Heart left ventricle (tissue), 16 donors: ENCODE results near the gene L2HGDH. TPM values are rescaled to one million over a fixed set of nuclear protein-coding genes. Genes with fewer than 3 reads are reported as not detected.

Experiments used
- ATAC-seq, 4 donors: fragments of 200-7000 bp; cut with Tn5 transposase; one replicate each; pipeline ENCODE4 v1.9.1; 2020 to 2022; ENCODE audit warnings: moderate library complexity in 4 of 4, mild to moderate bottlenecking in 3 of 4, moderate number of reproducible peaks in 1 of 4
- DNase-seq, 5 donors: peaks; one replicate each; pipeline ENCODE4 v3.0.0-alpha.2; 2020
- H3K27ac ChIP-seq, 12 donors: fragments of 200-600 bp; sonication (generic) in 4 of 12; one replicate each; pipeline versions ENCODE4 v1.5.0 to v1.8.0; 2016 to 2022; ENCODE audit warnings: mild to moderate bottlenecking in 2 of 12
- H3K27me3 ChIP-seq, 9 donors: fragments of 200-600 bp; sonication (generic) in 2 of 9; one replicate each; pipeline versions ENCODE4 v1.5.1 to v1.8.0; 2016 to 2022; ENCODE audit warnings: mild to moderate bottlenecking in 3 of 9
- H3K36me3 ChIP-seq, 9 donors: fragments of 200-600 bp; sonication (generic) in 2 of 9; one replicate each; pipeline versions ENCODE4 v1.5.0 to v1.8.0; 2018 to 2022; ENCODE audit warnings: mild to moderate bottlenecking in 2 of 9
- H3K4me1 ChIP-seq, 12 donors: fragments of 200-600 bp; sonication (generic) in 4 of 12; one replicate each; pipeline versions ENCODE4 v1.5.0 to v1.8.0; 2016 to 2022; ENCODE audit warnings: mild to moderate bottlenecking in 3 of 12
- H3K4me3 ChIP-seq, 12 donors: fragments of 200-600 bp; sonication (generic) in 4 of 12; one replicate each; pipeline versions ENCODE4 v1.5.0 to v1.8.0; 2017 to 2022; ENCODE audit warnings: mild to moderate bottlenecking in 9 of 12, moderate library complexity in 4 of 12
- H3K9me3 ChIP-seq, 12 donors: fragments of 200-600 bp; sonication (generic) in 4 of 12; one replicate each; pipeline versions ENCODE4 v1.5.0 to v1.8.0; 2016 to 2022; ENCODE audit warnings: mild to moderate bottlenecking in 1 of 12
- POLR2A ChIP-seq, 2 donors: fragments of 450-650 bp; IDR thresholded peaks; one replicate each; pipeline ENCODE4 v1.6.1; 2017; ENCODE audit warnings: antibody characterized with exemption in 2 of 2, mild to moderate bottlenecking in 2 of 2, moderate library complexity in 2 of 2
- WGBS, 4 donors: extraction: QIAGEN DNeasy Blood & Tissue Kit in 2 of 4; methylation state at CpG; one replicate each; pipeline versions ENCODE4 v1.1.5 to v1.1.7; 2013 to 2018; 5-methylcytosine and 5-hydroxymethylcytosine counted together
- intact Hi-C, 10 donors: fragments of 100-400 bp; cut with DNase I; formaldehyde crosslinking; loops; one replicate each; pipeline versions ENCODE4 v1.11.1 to v1.14.2; 2022
- polyA plus RNA-seq, 2 donors: library from polyadenylated mRNA; stranded (reverse); fragments of 200-250 nt; gene quantifications; one replicate each; pipeline ENCODE4 v1.2.3, GENCODE V29; 2013
- total RNA-seq, 9 donors: library from RNA; depleted of rRNA in 2 of 9; stranded (reverse); fragments of >200 nt in 2 of 9; fragmentation: NEBNext Ultra II Directional in 3 of 9; extraction: Animal tissue kit (Norgen Biotek cat#: 25700) in 3 of 9; gene quantifications; one replicate each; pipeline versions ENCODE4 v1.1.0 to v1.2.4, GENCODE V29; 2016 to 2023
- TF ChIP-seq, protein P1 (sequence below), 12 donors: fragments of 200-600 bp; sonication (generic) in 4 of 12; IDR thresholded peaks; one replicate each; pipeline versions ENCODE4 v1.5.0 to v1.8.0; 2018 to 2022; ENCODE audit warnings: antibody characterized with exemption in 12 of 12, mild to moderate bottlenecking in 5 of 12
- donor health status: ischemic (EF 13 %, LVEDD 7.1; RV severe dilation, severe dysfunction).
- donor health status: healthy with polysubstance abuse.
- donor health status: DM: no; HTN: yes; CAD: no.
- donor health status: DM: no; HTN: no; CAD: no.
- donor health status: ischemic (EF 25% LVEDD 6.9; RV normal size, moderate dysfunction).
- donor health status: ischemic (EF 25% LVEDD 5.7; RV mildly dilated, moderate dysfunction).
- donor health status: healthy.
- donor health status: DM: yes; HTN: yes; CAD: no.
- donor health status: ischemic (EF 35%, LVEDD 5.7; RV mildly dilated, moderate dysfunction).
- donor health status: nonischemic (EF 11% LVEDD 7.7; RV severe dilation, severe dysfunction).
- donor health status: DM: yes; HTN: yes; CAD: no.
- donor health status: PGD.
- donor health status: ischemic (EF 29% LVEDD 5.4; RV normal size, mild dysfunction).
- donor health status: nonischemic (EF 23%, LVEDD 6.1; RV moderate dilation, normal function).

L2HGDH gene
- total and polyA plus RNA-seq, 11 donors, result 2.5 to 12.2 (median 9.1) TPM

GRCh38 chr14:50263321-50263720 lies 48.7 kb downstream of the L2HGDH start:
- H3K4me3 ChIP-seq, result no peak overlapping the region
- no peak overlapping the region for H3K27ac ChIP-seq
- H3K4me1 ChIP-seq, result peaks cover 0 to 4% (median 0%) of the 10 kb centered on the region in 12 donors
- intact Hi-C loops, result loop anchor here in 1 of 10 donors (10.0 kb wide), 1 partner anchor 109 kb away; no protein-coding TSS in a partner anchor
- no peaks in the 10 kb centered on the region for H3K27me3 ChIP-seq
- 34 to 47% (median 43%) methylated on average over 4 of the region's 4 CpGs for WGBS, 4 donors
- H3K9me3 ChIP-seq, result no peaks in the 10 kb centered on the region
- DNase-seq, result no peak
- TF ChIP-seq POLR2A (IDR thresholded peaks at IDR 0.05), result no peak
- TF ChIP-seq, protein P1, sequence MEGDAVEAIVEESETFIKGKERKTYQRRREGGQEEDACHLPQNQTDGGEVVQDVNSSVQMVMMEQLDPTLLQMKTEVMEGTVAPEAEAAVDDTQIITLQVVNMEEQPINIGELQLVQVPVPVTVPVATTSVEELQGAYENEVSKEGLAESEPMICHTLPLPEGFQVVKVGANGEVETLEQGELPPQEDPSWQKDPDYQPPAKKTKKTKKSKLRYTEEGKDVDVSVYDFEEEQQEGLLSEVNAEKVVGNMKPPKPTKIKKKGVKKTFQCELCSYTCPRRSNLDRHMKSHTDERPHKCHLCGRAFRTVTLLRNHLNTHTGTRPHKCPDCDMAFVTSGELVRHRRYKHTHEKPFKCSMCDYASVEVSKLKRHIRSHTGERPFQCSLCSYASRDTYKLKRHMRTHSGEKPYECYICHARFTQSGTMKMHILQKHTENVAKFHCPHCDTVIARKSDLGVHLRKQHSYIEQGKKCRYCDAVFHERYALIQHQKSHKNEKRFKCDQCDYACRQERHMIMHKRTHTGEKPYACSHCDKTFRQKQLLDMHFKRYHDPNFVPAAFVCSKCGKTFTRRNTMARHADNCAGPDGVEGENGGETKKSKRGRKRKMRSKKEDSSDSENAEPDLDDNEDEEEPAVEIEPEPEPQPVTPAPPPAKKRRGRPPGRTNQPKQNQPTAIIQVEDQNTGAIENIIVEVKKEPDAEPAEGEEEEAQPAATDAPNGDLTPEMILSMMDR (IDR thresholded peaks at IDR 0.05), result no peak
- H3K36me3 ChIP-seq, result peaks cover 0 to 10% (median 4%) of the 10 kb centered on the region in 9 donors
- no peak for ATAC-seq

DNA sequence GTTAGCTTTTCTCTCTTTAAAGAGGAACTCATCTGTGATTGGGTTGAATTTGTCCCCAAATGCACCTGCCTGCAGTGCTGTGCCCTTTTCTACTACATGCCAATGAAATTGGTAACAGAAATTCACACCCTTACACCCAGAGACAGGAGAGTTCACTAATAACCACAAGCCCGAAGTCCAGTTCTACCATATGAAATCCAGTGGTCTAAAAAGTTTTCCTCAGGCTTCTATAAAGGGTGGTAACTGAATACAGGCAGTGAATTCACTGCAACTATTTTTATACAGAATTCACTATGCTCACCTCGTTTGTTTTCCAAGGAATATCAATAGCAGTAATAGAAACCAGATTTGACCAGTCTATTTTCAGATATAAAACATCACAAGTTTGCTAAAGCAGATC lies 49.2 kb downstream of the L2HGDH start:
- Histone ChIP-seq H3K27ac (no peak overlapping the region), H3K4me1 (peaks cover 0 to 4% (median 0%) of the 10 kb centered on the region in 12 donors), H3K9me3 (no peaks in the 10 kb centered on the region), H3K4me3 (no peak overlapping the region), H3K27me3 (no peaks in the 10 kb centered on the region), H3K36me3 (peaks cover 0 to 10% (median 2%) of the 10 kb centered on the region in 9 donors)
- no peak for TF ChIP-seq POLR2A (IDR thresholded peaks at IDR 0.05)
- TF ChIP-seq, protein P1 (IDR thresholded peaks at IDR 0.05), result no peak
- DNase-seq (no peak), ATAC-seq (no peak)
- 39 to 48% (median 45%) methylated on average over 2 of the region's 2 CpGs for WGBS, 4 donors
- intact Hi-C loops, result loop anchor here in 1 of 10 donors (10.0 kb wide), 1 partner anchor 108 kb away; no protein-coding TSS in a partner anchor

- WGBS, 4 donors, result 33 to 51% (median 40%) methylated on average over 3 of the region's 3 CpGs
- DNase-seq (no peak), ATAC-seq (peak in 1 of 4 donors; percentile 60)
- H3K27me3 ChIP-seq, result no peaks in the 10 kb centered on the region
- H3K27ac ChIP-seq, result no peak overlapping the region
- peaks cover 0 to 8% (median 0%) of the 10 kb centered on the region in 9 donors for H3K36me3 ChIP-seq
- peaks cover 0 to 4% (median 0%) of the 10 kb centered on the region in 12 donors for H3K4me1 ChIP-seq
- TF ChIP-seq POLR2A (IDR thresholded peaks at IDR 0.05), result no peak
- TF ChIP-seq, protein P1 (IDR thresholded peaks at IDR 0.05), result peak; percentile 18 to 59 (median 44)
- no peaks in the 10 kb centered on the region for H3K9me3 ChIP-seq
- no peak overlapping the region for H3K4me3 ChIP-seq
- intact Hi-C loops, result loop anchor here in 1 of 10 donors (10.0 kb wide), 1 partner anchor 106 kb away; no protein-coding TSS in a partner anchor
These were observed 51.5 kb downstream of the L2HGDH start for GRCh38 chr14:50260511-50260910.

DNA sequence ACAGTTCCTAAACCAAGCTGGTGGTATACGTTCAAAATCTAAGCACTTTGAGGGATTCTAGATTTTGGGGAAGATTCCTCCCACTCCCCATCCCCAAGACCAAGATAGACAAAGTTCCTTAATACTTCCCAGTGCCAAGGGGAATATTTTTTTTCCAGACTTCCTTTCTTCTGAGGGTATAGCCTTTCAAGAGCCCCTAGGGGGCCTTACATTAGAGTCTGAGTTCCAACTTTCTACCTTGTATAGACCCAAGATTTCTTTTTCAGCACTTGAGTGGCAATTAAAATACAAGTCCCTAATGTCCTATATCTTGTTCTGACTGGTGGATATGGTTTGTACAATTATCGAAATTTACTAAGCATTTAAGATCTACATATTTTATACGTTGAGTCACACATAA lies 52.0 kb downstream of the L2HGDH start:
- no peaks in the 10 kb centered on the region for H3K9me3 ChIP-seq
- TF ChIP-seq POLR2A (IDR thresholded peaks at IDR 0.05), result no peak
- TF ChIP-seq, protein P1 (IDR thresholded peaks at IDR 0.05), result no peak
- WGBS, 4 donors, result 79 to 85% (median 80%) methylated on average over 3 of the region's 3 CpGs
- intact Hi-C loops, result loop anchor here in 1 of 10 donors (10.0 kb wide), 1 partner anchor 105 kb away; no protein-coding TSS in a partner anchor
- peaks cover 0 to 4% (median 0%) of the 10 kb centered on the region in 12 donors for H3K4me1 ChIP-seq
- H3K4me3 ChIP-seq, result no peak overlapping the region
- ATAC-seq, result no peak
- no peak for DNase-seq
- H3K36me3 ChIP-seq, result peaks cover 0 to 6% (median 0%) of the 10 kb centered on the region in 9 donors
- H3K27me3 ChIP-seq, result no peaks in the 10 kb centered on the region
- H3K27ac ChIP-seq, result no peak overlapping the region
